OCI-LY1 (cell line): Measurements from ENCODE around the gene CDKAL1.

Experiments
- H2AFZ ChIP-seq: fragments of 200-600 bp; sonication (generic), shearing (Covaris generic); 2 replicates; pipeline ENCODE4 v1.6.0; 2014; ENCODE audit warnings: antibody characterized with exemption, mild to moderate bottlenecking, low read length
- H3F3A ChIP-seq: fragments of 200-600 bp; sonication (generic), shearing (Covaris generic); 2 replicates; pipeline ENCODE4 v1.6.0; 2014; ENCODE audit warnings: mild to moderate bottlenecking, antibody characterized with exemption, low read length, moderate library complexity; ENCODE audit not compliant: insufficient read depth
- H3K27ac ChIP-seq: fragments of 200-600 bp; sonication (generic); 2 replicates; pipeline ENCODE4 v1.5.1; 2014; ENCODE audit warnings: low read length, mixed run types, mild to moderate bottlenecking, low read depth; ENCODE audit not compliant: poor library complexity, severe bottlenecking
- H3K27me3 ChIP-seq: fragments of 200-600 bp; sonication (generic); 2 replicates; pipeline ENCODE4 v1.6.0; 2014; ENCODE audit warnings: antibody characterized with exemption, mild to moderate bottlenecking, low read length, moderate library complexity; ENCODE audit not compliant: insufficient read depth
- H3K36me3 ChIP-seq: fragments of 200-600 bp; sonication (generic); 2 replicates; pipeline ENCODE4 v1.6.1; 2014; ENCODE audit warnings: mild to moderate bottlenecking, antibody characterized with exemption, low read length, moderate library complexity, mixed read lengths; ENCODE audit not compliant: insufficient read depth
- H3K4me1 ChIP-seq: fragments of 200-600 bp; sonication (generic); 2 replicates; pipeline ENCODE4 v1.5.1; 2014; ENCODE audit warnings: mild to moderate bottlenecking, low read length, moderate library complexity; ENCODE audit not compliant: insufficient read depth, severe bottlenecking
- H3K4me2 ChIP-seq: fragments of 200-600 bp; sonication (generic), shearing (Covaris generic); 2 replicates; pipeline ENCODE4 v1.6.1; 2014; ENCODE audit warnings: low read length
- H3K4me3 ChIP-seq: fragments of 200-600 bp; sonication (generic); 2 replicates; pipeline ENCODE4 v1.5.1; 2014; ENCODE audit warnings: low read length, low read depth, mild to moderate bottlenecking, mixed read lengths; ENCODE audit not compliant: poor library complexity, severe bottlenecking
- H3K79me2 ChIP-seq: fragments of 200-600 bp; shearing (Covaris generic); 2 replicates; pipeline ENCODE4 v1.6.1; 2016; ENCODE audit warnings: mixed run types, low read length, mixed read lengths; ENCODE audit not compliant: insufficient read depth
- H3K9ac ChIP-seq: fragments of 200-600 bp; sonication (generic), shearing (Covaris generic); 2 replicates; pipeline ENCODE4 v1.6.1; 2014; ENCODE audit warnings: mild to moderate bottlenecking, low read length, mixed read lengths
- H3K9me2 ChIP-seq: fragments of 200-600 bp; sonication (generic), shearing (Covaris generic); 2 replicates; pipeline ENCODE4 v1.6.1; 2014; ENCODE audit warnings: low read depth, mild to moderate bottlenecking, low read length, mixed read lengths
- H3K9me3 ChIP-seq: fragments of 200-600 bp; shearing (Covaris generic); 2 replicates; pipeline ENCODE4 v1.6.1; 2014; ENCODE audit warnings: low read length, mixed read lengths
- H4K20me1 ChIP-seq: fragments of 200-600 bp; sonication (generic), shearing (Covaris generic); 2 replicates; pipeline ENCODE4 v1.6.0; 2016; ENCODE audit warnings: mild to moderate bottlenecking, low read length; ENCODE audit not compliant: insufficient read depth
- EZH2 ChIP-seq: fragments of 200-600 bp; sonication (generic), shearing (Covaris generic); IDR thresholded peaks from 2 replicates; pipeline ENCODE4 v1.8.0; 2017; ENCODE audit warnings: borderline replicate concordance, mixed run types, mild to moderate bottlenecking, antibody characterized with exemption, low read length, moderate library complexity, mixed read lengths
- TF ChIP-seq, protein P1 (sequence below): fragments of 200-600 bp; sonication (generic), shearing (Covaris generic); IDR thresholded peaks from 2 replicates; pipeline ENCODE4 v1.5.1; 2017; ENCODE audit warnings: mild to moderate bottlenecking, antibody characterized with exemption, low read length, moderate library complexity, mixed read lengths

The CDKAL1 gene

DNA sequence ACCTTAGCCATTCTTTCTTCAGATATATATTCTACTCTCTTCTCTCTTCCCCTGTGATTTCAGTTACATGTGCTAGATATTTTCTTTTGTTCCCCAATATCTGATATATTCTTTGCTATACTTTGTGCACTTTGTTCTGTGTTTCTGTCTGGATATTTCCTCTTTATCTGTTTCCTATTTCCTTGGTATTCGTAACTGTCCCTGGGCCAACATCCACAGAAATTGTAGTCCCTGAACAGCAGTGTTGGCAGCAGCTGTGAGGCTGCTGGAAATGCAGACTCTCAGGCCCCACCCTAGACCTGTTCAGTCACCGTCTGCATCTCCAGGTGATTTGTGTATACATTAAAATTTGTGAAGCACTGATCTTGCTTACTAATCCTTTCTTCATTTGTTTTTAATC, 536.4 kb downstream of the CDKAL1 start:
- Histone ChIP-seq H4K20me1 (no peaks in the 10 kb centered on the region), H3K27ac (no peak overlapping the region), H3K27me3 (no peaks in the 10 kb centered on the region), H3K4me3 (no peak overlapping the region), H3F3A (no peaks in the 10 kb centered on the region; the same call in 1 of the 2 replicates), H2AFZ (no peak overlapping the region), H3K79me2 (no peaks in the 10 kb centered on the region), H3K4me2 (no peak overlapping the region), H3K9ac (no peak overlapping the region), H3K9me3 (peaks cover 4% of the 10 kb centered on the region; the same call in 1 of the 2 replicates), H3K4me1 (no peaks in the 10 kb centered on the region), H3K9me2 (no peaks in the 10 kb centered on the region), H3K36me3 (no peaks in the 10 kb centered on the region; the same call in 1 of the 2 replicates)
- no peak for TF ChIP-seq EZH2

DNA sequence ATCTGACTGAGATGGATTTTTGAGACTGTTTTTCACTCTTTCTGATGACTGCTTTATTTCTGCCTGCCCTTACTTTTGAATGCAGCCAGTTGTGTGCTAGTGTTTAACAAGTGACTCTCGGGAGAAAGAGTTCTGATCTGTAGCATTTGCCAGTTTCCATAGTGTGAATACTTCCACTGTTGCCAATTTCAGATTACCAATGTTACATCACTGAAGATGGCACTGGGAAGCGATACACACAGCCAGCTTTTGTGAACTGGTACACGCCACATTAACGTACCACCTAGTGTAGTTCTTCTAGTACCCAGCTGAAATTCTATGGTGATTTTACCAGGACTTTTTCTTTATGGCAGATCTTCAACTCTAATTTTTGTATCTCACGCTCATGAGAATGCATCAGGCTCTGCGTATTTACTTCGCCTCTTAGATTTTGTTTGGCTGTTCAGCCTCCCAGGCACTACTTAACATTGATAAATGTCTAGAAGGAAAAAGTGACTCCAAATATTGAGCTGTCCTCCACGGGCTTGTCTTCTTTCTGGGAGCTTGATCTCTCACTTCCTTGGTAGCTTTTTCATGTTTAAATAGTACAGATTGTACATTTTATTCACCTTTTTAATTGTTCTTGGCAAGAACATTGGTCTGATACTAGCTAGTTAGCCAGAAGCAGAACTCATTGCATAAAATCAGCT, 537.7 kb downstream of the CDKAL1 start:
- H3F3A ChIP-seq: no peaks in the 10 kb centered on the region; the same call in 1 of the 2 replicates
- H3K27ac ChIP-seq: no peak overlapping the region
- no peaks in the 10 kb centered on the region for H3K9me2 ChIP-seq
- H3K9ac ChIP-seq: no peak overlapping the region
- H3K36me3 ChIP-seq: no peaks in the 10 kb centered on the region; the same call in 1 of the 2 replicates
- no peak overlapping the region for H3K4me2 ChIP-seq
- H3K79me2 ChIP-seq: no peaks in the 10 kb centered on the region
- no peak overlapping the region for H2AFZ ChIP-seq
- no peak for TF ChIP-seq EZH2
- TF ChIP-seq, protein P1, sequence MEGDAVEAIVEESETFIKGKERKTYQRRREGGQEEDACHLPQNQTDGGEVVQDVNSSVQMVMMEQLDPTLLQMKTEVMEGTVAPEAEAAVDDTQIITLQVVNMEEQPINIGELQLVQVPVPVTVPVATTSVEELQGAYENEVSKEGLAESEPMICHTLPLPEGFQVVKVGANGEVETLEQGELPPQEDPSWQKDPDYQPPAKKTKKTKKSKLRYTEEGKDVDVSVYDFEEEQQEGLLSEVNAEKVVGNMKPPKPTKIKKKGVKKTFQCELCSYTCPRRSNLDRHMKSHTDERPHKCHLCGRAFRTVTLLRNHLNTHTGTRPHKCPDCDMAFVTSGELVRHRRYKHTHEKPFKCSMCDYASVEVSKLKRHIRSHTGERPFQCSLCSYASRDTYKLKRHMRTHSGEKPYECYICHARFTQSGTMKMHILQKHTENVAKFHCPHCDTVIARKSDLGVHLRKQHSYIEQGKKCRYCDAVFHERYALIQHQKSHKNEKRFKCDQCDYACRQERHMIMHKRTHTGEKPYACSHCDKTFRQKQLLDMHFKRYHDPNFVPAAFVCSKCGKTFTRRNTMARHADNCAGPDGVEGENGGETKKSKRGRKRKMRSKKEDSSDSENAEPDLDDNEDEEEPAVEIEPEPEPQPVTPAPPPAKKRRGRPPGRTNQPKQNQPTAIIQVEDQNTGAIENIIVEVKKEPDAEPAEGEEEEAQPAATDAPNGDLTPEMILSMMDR: no peak
- H3K4me3 ChIP-seq: no peak overlapping the region
- H3K9me3 ChIP-seq: peaks cover 4% of the 10 kb centered on the region; the same call in 1 of the 2 replicates
- H4K20me1 ChIP-seq: no peaks in the 10 kb centered on the region
- no peaks in the 10 kb centered on the region for H3K27me3 ChIP-seq
- H3K4me1 ChIP-seq: no peaks in the 10 kb centered on the region

DNA sequence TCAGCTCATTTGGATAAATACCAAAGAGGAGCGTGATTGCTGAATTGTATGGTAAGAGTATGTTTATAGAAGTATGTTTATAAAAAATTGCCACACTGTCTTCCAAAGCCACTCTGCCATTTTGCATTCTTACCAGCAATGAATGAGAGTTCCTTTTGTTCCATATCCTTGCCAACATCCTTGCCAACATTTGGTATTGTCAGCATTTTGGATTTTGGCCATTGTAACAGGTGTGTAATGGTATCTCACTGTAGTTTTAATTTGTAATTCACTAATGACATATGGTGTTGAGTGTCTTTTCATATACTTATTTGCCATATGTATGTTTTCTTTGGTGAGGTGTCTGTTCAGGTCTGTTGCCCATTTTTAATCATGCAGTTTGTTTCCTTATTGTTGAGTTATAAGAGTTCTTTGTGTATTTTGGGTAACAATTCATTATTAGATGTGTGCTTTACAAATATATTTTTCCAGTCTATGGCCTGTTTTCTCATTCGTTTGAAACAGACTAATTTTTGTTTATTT, 539.1 kb downstream of the CDKAL1 start:
- no peak overlapping the region for H3K27ac ChIP-seq
- no peaks in the 10 kb centered on the region; the same call in 1 of the 2 replicates for H3F3A ChIP-seq
- H3K36me3 ChIP-seq: no peaks in the 10 kb centered on the region; the same call in 1 of the 2 replicates
- no peak overlapping the region for H2AFZ ChIP-seq
- H3K79me2 ChIP-seq: no peaks in the 10 kb centered on the region
- no peak overlapping the region for H3K4me3 ChIP-seq
- no peak overlapping the region for H3K9ac ChIP-seq
- H3K9me2 ChIP-seq: no peaks in the 10 kb centered on the region
- H3K4me1 ChIP-seq: no peaks in the 10 kb centered on the region
- no peaks in the 10 kb centered on the region for H3K27me3 ChIP-seq
- TF ChIP-seq, protein P1: no peak
- no peak for TF ChIP-seq EZH2
- no peak overlapping the region for H3K4me2 ChIP-seq
- peaks cover 4% of the 10 kb centered on the region; the same call in 1 of the 2 replicates for H3K9me3 ChIP-seq
- no peaks in the 10 kb centered on the region for H4K20me1 ChIP-seq
